GM12891 (cell line): ENCODE data around the gene ANKRD23.

Source experiments
- POLR2A ChIP-seq: IDR thresholded peaks from 2 replicates; pipeline ENCODE4 v1.6.1; 2011; ENCODE audit warnings: low read depth, low read length, control low read depth
- POLR2AphosphoS5 ChIP-seq: IDR thresholded peaks from 2 replicates; pipeline ENCODE4 v1.6.1; 2011; ENCODE audit warnings: low read depth, low read length, control low read depth

DNA sequence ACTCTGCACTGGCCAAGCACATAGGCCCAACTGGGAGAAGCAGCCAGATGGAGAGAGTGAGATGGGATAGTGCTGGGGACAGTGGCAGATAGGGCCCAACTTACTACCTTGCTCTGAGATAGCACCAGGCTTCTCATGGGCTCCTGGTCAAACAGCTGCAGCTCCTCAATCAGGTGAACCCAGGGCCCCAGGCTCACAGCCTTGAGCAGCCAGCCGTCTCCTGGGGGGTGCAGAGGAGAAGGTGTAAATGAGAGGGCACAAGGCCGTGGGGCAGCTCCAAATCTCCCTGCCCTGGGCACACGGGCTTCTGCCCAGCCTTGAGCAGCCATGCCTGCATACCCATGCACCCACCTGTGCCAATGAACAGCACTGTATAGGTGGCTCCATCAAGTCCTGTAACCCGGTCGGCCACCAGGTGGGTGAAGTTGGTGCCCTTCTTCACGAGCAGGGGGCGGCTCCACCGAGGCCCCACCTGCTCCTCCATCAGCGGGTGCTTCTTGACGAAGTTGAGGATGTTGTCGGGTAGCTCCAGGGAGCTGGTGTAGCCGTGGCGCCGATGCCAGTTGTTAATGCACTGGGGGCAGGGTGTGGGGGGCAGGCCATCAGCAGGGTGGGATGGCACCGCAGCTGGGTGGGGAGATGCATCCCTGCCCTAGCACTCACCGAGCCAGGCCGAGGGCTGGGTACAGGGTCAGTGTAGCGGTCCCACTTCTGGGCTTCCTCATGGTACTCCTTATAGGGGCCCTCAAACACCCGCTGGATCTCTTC lies 19.9 kb upstream of the ANKRD23 start:
- TF ChIP-seq POLR2AphosphoS5 = no peak
- TF ChIP-seq POLR2A = no peak
